ENCODE results near the gene MTO1.

- TF ChIP-seq CTCF (IDR thresholded peaks at IDR 0.05) (no peak), POLR2AphosphoS5 (IDR thresholded peaks at IDR 0.05) (no peak), POLR2A (IDR thresholded peaks at IDR 0.05) (no peak)
Observed at GRCh38 chr6:73455865-73456629, 5.5 kb upstream of the MTO1 start.
